HepG2 (cell line): ENCODE data around the gene TPH1. TPM values are rescaled to one million over a fixed set of nuclear protein-coding genes. Genes with fewer than 3 reads are reported as not detected.

Source experiments
- GATA4 ChIP-seq: sonication (generic); IDR thresholded peaks from 2 replicates; pipeline ENCODE4 v1.6.1; 2016; ENCODE audit warnings: antibody characterized with exemption, low read depth, borderline replicate concordance
- HIVEP1 ChIP-seq: sonication (generic); formaldehyde crosslinking; IDR thresholded peaks from 2 replicates; pipeline ENCODE4 v1.4.0; 2020; ENCODE audit warnings: mild to moderate bottlenecking, missing genetic modification reagents
- ISL2 ChIP-seq: sonication (generic); formaldehyde crosslinking; IDR thresholded peaks from 2 replicates; pipeline ENCODE4 v1.5.0; 2020; ENCODE audit warnings: missing genetic modification reagents
- NCOA5 ChIP-seq: sonication (generic); formaldehyde crosslinking; IDR thresholded peaks from 2 replicates; pipeline ENCODE4 v1.4.0; 2020; ENCODE audit warnings: missing genetic modification reagents
- SOX13 ChIP-seq, 3 experiments: fragments of 450-650 bp in 1 of 3; sonication (generic) in 1 of 3; formaldehyde crosslinking in 1 of 3; IDR thresholded peaks in 2 of 3; conservative IDR thresholded peaks in 1 of 3; 2 replicates each; pipeline versions ENCODE4 v1.5.0 to v1.6.1; 2016 to 2020; ENCODE audit warnings: antibody characterized with exemption in 1 of 3, mild to moderate bottlenecking in 1 of 3, missing compliant biosample characterization in 1 of 3, missing genetic modification reagents in 1 of 3, moderate library complexity in 1 of 3
- TEAD2 ChIP-seq: sonication (generic); formaldehyde crosslinking; IDR thresholded peaks from 2 replicates; pipeline ENCODE4 v1.9.0; 2021; ENCODE audit warnings: missing genetic modification reagents
- ZNF558 ChIP-seq: sonication (generic); formaldehyde crosslinking; IDR thresholded peaks from 2 replicates; pipeline ENCODE4 v1.9.0; 2022; ENCODE audit warnings: mild to moderate bottlenecking, missing genetic modification reagents, borderline replicate concordance
- polyA plus RNA-seq, 8 experiments: library from polyadenylated mRNA; depleted of rRNA in 3 of 8; stranded (reverse) in 7 of 8; unstranded in 1 of 8; fragments of >200 nt; fragmentation: Illumina TruSeq in 4 of 8; extraction: Trizol in 4 of 8; gene quantifications; 2 replicates each; pipeline versions ENCODE4 v1.2.1 to v1.2.3, GENCODE V29; 2011 to 2016; ENCODE audit warnings: low read depth in 4 of 8, missing spikeins in 1 of 8, mixed read lengths in 1 of 8; ENCODE audit not compliant: insufficient read depth in 1 of 8
- total RNA-seq, 5 experiments: library from RNA; depleted of rRNA; stranded (reverse); fragments of >200 nt; fragmentation: Illumina TruSeq; extraction: Trizol; gene quantifications; 2 replicates each; pipeline ENCODE4 v1.2.3, GENCODE V29; 2016; ENCODE audit warnings: low read depth in 1 of 5
- TF ChIP-seq, protein P1 (sequence below): sonication (generic); formaldehyde crosslinking; IDR thresholded peaks from 2 replicates; pipeline ENCODE4 v1.4.0; 2020; ENCODE audit warnings: missing genetic modification reagents
- TF ChIP-seq, protein P2 (sequence below): sonication (generic); formaldehyde crosslinking; conservative IDR thresholded peaks from 2 replicates; pipeline ENCODE4 v1.4.0; 2020; ENCODE audit warnings: missing genetic modification reagents
- TF ChIP-seq, protein P3 (sequence below): sonication (generic); formaldehyde crosslinking; IDR thresholded peaks from 2 replicates; pipeline ENCODE4 v1.4.0; 2020; ENCODE audit warnings: missing genetic modification reagents
- TF ChIP-seq, protein P4 (sequence below): sonication (generic); formaldehyde crosslinking; conservative IDR thresholded peaks from 2 replicates; pipeline ENCODE4 v1.8.0; 2022; ENCODE audit warnings: missing genetic modification reagents

TPH1 gene
- total and polyA plus RNA-seq, 2 of the 13 experiments (the other 11 are each of a cell fraction or from before 2014, with no cell fraction given), result 0.26 to 0.53 TPM

DNA sequence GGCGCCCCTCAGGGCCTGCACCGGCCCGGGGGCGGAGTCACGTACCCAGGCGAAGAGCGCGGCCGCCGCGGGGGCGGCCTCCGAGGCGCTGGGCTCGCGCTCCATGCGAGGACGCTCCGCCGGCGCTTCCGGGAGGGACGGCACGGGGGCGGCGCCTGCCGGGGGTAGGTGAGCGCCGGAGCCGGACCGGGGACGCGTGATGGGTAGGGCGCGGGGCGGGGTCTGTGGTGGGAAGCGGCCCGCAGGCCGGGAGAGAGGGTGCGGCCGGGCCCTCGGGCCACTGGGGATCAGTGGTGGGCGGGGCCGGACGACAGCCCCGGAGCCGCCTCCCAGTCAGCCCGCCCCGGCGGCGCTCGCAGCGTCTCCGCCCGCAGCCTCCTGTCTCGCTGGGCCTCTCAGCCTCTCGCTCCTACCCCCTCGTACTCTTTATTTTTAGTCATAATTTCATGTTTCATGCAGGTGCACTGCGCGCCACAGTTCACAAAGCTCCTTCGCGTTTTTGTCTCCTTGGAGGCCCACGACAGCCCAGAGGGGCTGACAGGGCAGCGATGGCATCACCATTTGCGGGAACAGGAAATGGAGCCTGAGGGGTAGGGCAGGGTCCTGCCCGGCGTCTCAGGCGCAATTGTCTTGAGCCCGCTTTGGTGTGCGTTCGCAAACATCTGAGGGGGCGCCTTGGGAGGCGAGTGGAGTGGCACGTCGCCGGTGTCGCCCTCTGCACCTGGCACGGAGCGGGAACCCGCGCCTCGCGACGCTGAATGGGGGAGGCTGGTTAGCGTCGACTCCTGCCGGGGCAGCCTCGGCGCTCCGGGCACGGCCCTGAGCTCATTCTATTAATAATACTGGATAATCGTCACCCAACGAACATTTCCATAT lies 32.9 kb downstream of the TPH1 start, which contains the start of gene SERGEF (continued):
- TF ChIP-seq GATA4 (no peak), TEAD2 (CRISPR knock-in tag) (no peak; the same call in 1 of the 2 replicates), ZNF558 (CRISPR knock-in tag) (no peak; the same call in 1 of the 2 replicates), HIVEP1 (CRISPR knock-in tag) (peak; percentile 78; the same call in 1 of the 2 replicates), SOX13 (IDR thresholded peaks at IDR 0.05) (no peak; the same call in 1 of the 2 replicates), SOX13 (CRISPR knock-in tag; conservative IDR thresholded peaks at IDR 0.05 in 1 of 2, IDR thresholded peaks at IDR 0.05 in 1 of 2) (no peak), NCOA5 (CRISPR knock-in tag) (no peak), ISL2 (CRISPR knock-in tag) (0 out of 2 replicates have a peak, but pooled peaks have one; percentile 12)
- TF ChIP-seq, protein P1, sequence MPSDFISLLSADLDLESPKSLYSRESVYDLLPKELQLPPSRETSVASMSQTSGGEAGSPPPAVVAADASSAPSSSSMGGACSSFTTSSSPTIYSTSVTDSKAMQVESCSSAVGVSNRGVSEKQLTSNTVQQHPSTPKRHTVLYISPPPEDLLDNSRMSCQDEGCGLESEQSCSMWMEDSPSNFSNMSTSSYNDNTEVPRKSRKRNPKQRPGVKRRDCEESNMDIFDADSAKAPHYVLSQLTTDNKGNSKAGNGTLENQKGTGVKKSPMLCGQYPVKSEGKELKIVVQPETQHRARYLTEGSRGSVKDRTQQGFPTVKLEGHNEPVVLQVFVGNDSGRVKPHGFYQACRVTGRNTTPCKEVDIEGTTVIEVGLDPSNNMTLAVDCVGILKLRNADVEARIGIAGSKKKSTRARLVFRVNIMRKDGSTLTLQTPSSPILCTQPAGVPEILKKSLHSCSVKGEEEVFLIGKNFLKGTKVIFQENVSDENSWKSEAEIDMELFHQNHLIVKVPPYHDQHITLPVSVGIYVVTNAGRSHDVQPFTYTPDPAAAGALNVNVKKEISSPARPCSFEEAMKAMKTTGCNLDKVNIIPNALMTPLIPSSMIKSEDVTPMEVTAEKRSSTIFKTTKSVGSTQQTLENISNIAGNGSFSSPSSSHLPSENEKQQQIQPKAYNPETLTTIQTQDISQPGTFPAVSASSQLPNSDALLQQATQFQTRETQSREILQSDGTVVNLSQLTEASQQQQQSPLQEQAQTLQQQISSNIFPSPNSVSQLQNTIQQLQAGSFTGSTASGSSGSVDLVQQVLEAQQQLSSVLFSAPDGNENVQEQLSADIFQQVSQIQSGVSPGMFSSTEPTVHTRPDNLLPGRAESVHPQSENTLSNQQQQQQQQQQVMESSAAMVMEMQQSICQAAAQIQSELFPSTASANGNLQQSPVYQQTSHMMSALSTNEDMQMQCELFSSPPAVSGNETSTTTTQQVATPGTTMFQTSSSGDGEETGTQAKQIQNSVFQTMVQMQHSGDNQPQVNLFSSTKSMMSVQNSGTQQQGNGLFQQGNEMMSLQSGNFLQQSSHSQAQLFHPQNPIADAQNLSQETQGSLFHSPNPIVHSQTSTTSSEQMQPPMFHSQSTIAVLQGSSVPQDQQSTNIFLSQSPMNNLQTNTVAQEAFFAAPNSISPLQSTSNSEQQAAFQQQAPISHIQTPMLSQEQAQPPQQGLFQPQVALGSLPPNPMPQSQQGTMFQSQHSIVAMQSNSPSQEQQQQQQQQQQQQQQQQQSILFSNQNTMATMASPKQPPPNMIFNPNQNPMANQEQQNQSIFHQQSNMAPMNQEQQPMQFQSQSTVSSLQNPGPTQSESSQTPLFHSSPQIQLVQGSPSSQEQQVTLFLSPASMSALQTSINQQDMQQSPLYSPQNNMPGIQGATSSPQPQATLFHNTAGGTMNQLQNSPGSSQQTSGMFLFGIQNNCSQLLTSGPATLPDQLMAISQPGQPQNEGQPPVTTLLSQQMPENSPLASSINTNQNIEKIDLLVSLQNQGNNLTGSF (CRISPR knock-in tag), result 0 out of 2 replicates have a peak, but pooled peaks have one; percentile 51
- TF ChIP-seq, protein P2, sequence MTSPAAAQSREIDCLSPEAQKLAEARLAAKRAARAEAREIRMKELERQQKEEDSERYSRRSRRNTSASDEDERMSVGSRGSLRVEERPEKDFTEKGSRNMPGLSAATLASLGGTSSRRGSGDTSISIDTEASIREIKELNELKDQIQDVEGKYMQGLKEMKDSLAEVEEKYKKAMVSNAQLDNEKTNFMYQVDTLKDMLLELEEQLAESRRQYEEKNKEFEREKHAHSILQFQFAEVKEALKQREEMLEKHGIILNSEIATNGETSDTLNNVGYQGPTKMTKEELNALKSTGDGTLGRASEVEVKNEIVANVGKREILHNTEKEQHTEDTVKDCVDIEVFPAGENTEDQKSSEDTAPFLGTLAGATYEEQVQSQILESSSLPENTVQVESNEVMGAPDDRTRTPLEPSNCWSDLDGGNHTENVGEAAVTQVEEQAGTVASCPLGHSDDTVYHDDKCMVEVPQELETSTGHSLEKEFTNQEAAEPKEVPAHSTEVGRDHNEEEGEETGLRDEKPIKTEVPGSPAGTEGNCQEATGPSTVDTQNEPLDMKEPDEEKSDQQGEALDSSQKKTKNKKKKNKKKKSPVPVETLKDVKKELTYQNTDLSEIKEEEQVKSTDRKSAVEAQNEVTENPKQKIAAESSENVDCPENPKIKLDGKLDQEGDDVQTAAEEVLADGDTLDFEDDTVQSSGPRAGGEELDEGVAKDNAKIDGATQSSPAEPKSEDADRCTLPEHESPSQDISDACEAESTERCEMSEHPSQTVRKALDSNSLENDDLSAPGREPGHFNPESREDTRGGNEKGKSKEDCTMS (CRISPR knock-in tag), result no peak
- TF ChIP-seq, protein P3, sequence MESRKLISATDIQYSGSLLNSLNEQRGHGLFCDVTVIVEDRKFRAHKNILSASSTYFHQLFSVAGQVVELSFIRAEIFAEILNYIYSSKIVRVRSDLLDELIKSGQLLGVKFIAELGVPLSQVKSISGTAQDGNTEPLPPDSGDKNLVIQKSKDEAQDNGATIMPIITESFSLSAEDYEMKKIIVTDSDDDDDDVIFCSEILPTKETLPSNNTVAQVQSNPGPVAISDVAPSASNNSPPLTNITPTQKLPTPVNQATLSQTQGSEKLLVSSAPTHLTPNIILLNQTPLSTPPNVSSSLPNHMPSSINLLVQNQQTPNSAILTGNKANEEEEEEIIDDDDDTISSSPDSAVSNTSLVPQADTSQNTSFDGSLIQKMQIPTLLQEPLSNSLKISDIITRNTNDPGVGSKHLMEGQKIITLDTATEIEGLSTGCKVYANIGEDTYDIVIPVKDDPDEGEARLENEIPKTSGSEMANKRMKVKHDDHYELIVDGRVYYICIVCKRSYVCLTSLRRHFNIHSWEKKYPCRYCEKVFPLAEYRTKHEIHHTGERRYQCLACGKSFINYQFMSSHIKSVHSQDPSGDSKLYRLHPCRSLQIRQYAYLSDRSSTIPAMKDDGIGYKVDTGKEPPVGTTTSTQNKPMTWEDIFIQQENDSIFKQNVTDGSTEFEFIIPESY, result no peak
- TF ChIP-seq, protein P4, sequence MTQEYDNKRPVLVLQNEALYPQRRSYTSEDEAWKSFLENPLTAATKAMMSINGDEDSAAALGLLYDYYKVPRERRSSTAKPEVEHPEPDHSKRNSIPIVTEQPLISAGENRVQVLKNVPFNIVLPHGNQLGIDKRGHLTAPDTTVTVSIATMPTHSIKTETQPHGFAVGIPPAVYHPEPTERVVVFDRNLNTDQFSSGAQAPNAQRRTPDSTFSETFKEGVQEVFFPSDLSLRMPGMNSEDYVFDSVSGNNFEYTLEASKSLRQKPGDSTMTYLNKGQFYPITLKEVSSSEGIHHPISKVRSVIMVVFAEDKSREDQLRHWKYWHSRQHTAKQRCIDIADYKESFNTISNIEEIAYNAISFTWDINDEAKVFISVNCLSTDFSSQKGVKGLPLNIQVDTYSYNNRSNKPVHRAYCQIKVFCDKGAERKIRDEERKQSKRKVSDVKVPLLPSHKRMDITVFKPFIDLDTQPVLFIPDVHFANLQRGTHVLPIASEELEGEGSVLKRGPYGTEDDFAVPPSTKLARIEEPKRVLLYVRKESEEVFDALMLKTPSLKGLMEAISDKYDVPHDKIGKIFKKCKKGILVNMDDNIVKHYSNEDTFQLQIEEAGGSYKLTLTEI (CRISPR knock-in tag), result no peak
